Glomerular endothelial cell (primary cell): ENCODE measurements around the gene KLK14. TPM values are rescaled to one million over a fixed set of nuclear protein-coding genes. Genes with fewer than 3 reads are reported as not detected.
A peak's percentile ranks its signal among the peaks of the same experiment; 100 is the strongest.

Experiments used
- DNase-seq: peaks from one replicate; pipeline ENCODE4 v3.0.0-alpha.2; 2011; ENCODE audit warnings: low read depth, low spot score; ENCODE audit errors: extremely low read depth
- total RNA-seq: library from RNA; depleted of rRNA; stranded (reverse); fragments of >200 nt; gene quantifications from 2 replicates; pipeline ENCODE4 v1.2.3, GENCODE V29; 2015

KLK14 gene
- total RNA-seq, 1 donor from 2014 or later, result not detected

- no peak for DNase-seq
Measured at GRCh38 chr19:51108805-51109146, 26.1 kb upstream of the KLK14 start.

DNA sequence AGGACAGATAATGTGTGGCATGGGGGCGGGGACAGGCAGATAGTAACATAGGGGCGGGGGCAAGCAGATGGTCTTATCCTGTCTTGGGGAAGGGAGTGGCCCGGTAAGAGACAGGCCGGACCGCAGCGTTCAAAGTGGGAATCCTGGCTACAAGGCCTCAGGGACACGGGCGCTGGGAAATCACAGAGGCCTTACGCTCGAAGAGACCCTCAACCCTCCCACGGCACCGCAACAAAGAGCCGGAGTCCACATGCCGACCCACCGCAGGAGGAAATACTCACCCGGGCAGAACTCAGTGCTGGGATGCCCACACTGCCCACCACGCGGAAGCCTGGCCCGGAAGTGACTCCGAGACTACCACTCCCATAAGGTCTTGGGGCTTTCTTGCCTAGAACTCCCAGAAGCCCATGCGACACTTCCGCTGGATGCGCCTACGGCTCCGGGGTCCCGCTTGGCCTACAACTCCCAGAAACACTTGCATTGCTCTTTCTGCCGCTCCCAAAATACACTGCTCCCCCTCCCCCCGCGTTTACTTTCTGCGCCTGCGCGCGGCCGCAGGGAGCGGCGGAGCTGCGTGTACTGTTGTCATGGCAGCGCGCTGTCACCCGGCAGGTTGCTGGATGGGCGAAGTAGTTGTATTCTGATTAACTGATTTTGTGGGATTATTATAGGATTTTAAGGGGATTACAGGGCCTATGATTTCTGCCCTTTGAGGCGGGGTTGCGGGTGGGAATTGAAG is 25.5 kb upstream of the KLK14 start, which contains the start of gene CTU1:
Gene CTU1 (minus strand): TSS at position 344 of the 739 bp plus-strand sequence. CDS start 3,840 bp downstream, outside the sequence.
- peak; percentile 94 for DNase-seq

DNA sequence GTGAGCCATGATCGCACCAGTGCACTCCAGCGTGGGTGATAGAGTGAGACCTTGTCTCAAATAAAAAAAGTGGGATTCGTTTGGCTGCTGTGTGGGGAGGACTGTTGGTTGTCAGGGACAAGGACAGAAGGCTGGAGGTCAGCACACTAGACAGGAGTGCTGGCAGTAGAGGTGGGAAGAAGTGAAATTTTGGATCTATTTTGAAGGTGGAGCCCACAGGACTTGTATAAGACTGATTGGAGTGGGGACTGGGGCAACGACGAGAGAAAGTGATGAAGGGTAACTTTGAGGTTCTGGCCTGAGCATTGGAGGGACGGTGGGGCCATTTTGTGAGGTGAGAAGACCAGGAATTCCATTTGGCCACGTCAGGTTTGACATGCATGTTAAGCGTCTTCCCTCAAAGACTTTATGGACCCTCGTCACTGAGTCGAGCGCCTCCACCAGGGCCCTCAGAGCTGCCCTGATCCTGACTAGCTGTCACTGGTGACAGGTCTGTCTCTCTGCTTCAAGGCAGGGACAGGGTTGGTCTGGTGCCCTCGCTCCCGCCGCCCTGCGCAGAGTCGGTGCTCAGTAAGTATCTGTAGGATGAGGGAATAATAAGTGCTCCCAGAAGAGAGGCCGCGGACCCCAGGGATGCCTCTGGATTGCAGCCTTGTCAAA is 24.8 kb upstream of the KLK14 start:
- DNase-seq, result no peak

DNA sequence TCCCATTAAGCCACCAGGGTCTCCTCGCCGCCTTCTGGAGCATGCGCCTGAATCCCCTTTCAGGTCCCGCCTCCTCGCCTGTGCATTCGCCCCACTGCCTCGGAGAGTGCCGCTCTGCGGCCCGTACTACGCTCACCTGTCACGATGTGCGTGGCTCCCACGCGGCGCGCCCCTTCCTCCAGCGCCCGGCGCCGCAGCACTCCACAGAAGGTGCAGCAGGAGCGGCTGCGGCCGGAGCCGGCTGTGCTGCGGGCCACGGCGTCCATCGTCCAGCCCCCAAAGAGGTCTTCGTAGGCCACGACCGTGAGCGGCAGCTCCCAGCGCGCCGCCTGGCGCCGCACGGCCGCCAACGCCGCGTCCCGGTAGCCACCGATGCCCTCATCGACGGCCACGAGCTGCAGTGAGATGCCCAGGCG is 21.2 kb upstream of the KLK14 start:
- no peak for DNase-seq

- DNase-seq, result no peak
Measured at GRCh38 chr19:51102991-51103390, 20.3 kb upstream of the KLK14 start.

DNA sequence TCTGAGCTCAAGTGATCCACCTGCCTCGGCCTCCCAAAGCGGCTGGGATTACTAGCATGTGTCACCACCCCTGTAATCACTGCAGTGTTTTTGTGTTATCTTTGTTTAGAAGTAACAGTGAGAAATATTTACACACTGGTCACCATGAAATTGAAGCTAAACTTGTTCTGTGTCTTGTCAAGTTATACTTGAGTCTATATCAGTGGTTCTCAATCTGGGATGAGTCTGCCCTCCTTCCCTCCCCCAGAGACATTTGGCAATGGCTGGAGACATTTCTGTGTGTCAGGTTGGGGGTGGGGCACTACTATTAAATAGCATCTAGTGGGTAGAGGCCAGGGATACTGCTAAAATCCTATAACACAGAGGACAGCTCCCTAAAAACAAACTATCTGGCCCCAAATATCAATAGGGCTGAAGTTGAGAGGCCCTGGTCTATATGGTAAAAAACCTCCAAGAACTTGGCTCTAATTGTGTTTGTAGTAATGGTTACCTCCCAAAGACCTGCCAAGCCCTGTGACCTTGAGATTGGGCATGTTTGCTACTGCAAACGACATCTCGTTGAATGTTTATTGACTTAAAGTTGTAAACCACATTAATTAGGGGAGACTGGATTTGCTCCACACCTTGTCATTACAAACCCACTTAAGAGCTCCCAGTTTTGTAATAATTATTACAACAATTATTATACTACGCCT is 18.6 kb upstream of the KLK14 start:
- DNase-seq, result no peak

DNA sequence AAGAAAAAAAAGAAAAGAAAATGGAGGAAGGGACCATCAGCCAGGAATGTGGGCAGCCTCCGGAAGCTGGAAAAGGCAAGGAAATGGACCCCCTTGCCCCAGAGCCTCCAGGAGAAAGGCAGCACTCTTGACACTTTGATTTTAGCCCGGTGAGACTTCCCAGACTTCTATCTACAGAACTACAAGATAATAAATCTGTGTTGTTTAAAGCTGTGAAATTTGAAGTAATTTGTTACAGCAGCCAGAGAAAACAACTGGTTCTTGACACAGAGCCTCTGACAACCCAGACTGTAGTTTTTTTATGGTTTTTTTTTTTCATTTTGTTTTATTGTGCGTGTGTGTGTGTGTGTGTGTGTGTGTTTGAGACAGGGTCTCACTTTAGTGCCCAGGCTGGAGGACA is 17.9 kb upstream of the KLK14 start:
- DNase-seq, result no peak

DNA sequence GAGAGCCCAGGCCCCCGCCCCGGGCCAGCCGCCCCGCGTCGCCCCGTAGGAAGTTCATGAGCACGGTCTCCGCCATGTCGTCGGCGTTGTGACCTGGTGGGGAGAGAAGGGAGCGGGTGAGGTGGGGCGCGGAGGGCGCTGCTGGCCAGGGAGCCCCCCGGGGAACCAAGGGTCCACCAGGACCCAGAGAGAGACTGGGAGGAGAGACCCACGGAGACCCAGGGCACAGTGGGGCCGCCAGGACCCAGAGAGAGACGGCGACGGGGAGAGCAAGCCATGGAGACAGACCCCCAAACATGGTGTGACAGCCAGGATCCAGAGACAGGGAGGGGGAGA is 16.3 kb upstream of the KLK14 start:
- no peak for DNase-seq

DNA sequence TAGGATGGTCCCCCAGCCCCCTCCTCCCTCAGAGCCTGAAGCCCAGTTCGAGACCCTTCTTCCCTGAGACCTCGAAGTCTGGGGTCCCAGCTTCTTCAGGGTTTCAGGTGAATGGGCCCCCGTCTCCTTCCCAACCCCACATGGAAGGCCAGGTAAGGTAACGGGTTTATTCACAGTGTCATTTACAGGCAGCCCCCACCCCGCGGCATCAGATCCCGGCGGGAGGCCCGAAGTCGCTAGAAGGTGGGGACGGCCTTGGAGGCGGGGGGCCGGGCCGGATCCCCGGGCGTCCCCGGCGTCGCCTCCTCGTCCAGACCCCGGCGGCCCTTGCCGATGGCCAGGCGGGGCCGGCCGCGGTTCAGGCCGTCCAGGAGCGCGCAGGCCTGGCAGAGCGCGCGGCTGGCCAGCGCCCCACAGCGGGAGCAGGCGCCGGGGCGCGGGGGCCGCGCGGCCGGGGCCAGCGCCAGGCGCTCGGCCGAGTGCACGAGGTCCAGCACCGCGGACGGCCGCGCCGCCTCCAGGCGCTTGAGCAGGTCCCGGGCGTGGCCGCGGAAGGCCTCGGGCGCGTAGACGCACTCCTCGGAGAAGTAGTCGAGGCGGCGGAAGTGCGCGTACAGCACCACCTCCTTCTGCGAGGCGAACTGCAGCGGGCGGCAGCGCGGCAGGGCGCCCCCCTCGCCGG is 15.8 kb upstream of the KLK14 start:
- no peak for DNase-seq

- DNase-seq, result no peak
Measured at GRCh38 chr19:51097796-51098195, 15.1 kb upstream of the KLK14 start.

- no peak for DNase-seq
Measured at GRCh38 chr19:51097166-51097738, 14.6 kb upstream of the KLK14 start.

GRCh38 chr19:51096473-51097165 is 13.9 kb upstream of the KLK14 start:
- no peak for DNase-seq

- DNase-seq, result no peak
Measured at GRCh38 chr19:51094696-51095279, 12.1 kb upstream of the KLK14 start.

- DNase-seq, result no peak
Measured at GRCh38 chr19:51093510-51094345, 11.0 kb upstream of the KLK14 start.

- no peak for DNase-seq
Measured at GRCh38 chr19:51093101-51093500, 10.4 kb upstream of the KLK14 start.

GRCh38 chr19:51091895-51092873 is 9.5 kb upstream of the KLK14 start:
- DNase-seq, result no peak

DNA sequence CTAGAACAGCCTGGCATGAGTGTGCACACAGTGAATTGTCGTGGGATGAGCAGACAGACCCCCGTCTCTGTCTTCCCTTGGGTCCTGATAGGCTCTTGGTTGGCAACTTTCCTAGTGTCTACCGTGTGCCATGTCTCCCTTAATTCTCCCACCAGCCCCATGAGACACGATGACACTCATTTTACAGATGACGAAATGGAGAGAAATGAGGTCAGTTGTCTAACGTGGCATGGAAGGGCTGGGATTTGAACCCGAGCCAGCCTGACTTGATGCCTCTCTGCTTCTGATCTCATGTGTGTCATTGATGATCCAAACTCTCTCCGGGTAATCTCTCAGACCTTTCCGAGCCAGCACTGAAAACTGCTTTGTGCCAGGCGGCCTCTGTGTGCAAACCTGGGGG is 8.4 kb upstream of the KLK14 start:
- DNase-seq, result no peak

DNA sequence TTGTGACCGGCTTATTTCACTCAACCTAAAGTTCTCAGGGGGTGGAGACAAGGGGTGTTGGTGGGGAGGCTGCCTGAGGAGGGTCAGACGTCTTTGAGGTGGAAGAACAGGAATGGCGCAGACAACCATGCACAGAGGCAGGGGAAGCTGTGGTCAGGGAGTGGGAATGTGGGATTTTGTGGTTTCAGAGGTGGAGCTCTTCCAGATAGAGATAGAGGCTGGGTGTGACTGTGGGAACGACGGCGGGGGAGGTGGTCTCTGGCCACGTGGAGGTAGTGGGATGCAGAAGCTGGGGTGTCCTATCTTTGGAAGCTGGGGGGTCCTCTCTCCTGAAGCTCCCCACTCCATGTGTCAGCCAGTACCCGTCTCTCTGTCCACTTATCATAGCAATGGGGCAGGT is 7.8 kb upstream of the KLK14 start:
- no peak for DNase-seq
